Trophoblast cell (in vitro differentiated cells and primary cell): ENCODE results near the gene KLHL26.
A peak's percentile ranks its signal among the peaks of the same experiment; 100 is the strongest.

Experiments used
- DNase-seq, 2 donors: peaks; one replicate each; pipeline ENCODE4 v3.0.0-alpha.2; 2016
- H2AFZ ChIP-seq: 2 replicates; pipeline ENCODE4 v1.6.1; 2013; ENCODE audit warnings: low read length, moderate library complexity, mild to moderate bottlenecking; ENCODE audit not compliant: insufficient read depth, poor library complexity
- H2AK5ac ChIP-seq: 2 replicates; pipeline ENCODE4 v1.6.1; 2013; ENCODE audit warnings: mild to moderate bottlenecking, low read length
- H2BK120ac ChIP-seq: 2 replicates; pipeline ENCODE4 v1.6.1; 2013; ENCODE audit warnings: low read length, mild to moderate bottlenecking, moderate library complexity; ENCODE audit not compliant: insufficient read depth, poor library complexity
- H2BK12ac ChIP-seq: 2 replicates; pipeline ENCODE4 v1.6.1; 2013; ENCODE audit warnings: mild to moderate bottlenecking, low read length, moderate library complexity
- H2BK5ac ChIP-seq: 2 replicates; pipeline ENCODE4 v1.6.1; 2013; ENCODE audit warnings: low read length, low read depth, moderate library complexity, mild to moderate bottlenecking; ENCODE audit not compliant: poor library complexity
- H3K14ac ChIP-seq: 2 replicates; pipeline ENCODE4 v1.6.1; 2013; ENCODE audit warnings: mild to moderate bottlenecking, low read length
- H3K18ac ChIP-seq: 2 replicates; pipeline ENCODE4 v1.6.1; 2013; ENCODE audit warnings: mild to moderate bottlenecking, low read length
- H3K23ac ChIP-seq: 2 replicates; pipeline ENCODE4 v1.6.1; 2013; ENCODE audit warnings: low read length
- H3K27ac ChIP-seq: 2 replicates; pipeline ENCODE4 v1.5.1; 2013; ENCODE audit warnings: low read depth, mild to moderate bottlenecking, inconsistent platforms, low read length, moderate library complexity
- H3K27me3 ChIP-seq: 2 replicates; pipeline ENCODE4 v1.6.1; 2013; ENCODE audit warnings: inconsistent platforms, mild to moderate bottlenecking, low read length, moderate library complexity; ENCODE audit not compliant: insufficient read depth
- H3K36me3 ChIP-seq, 2 experiments: 1 replicate in 1 of 2; 2 replicates in 1 of 2; pipeline ENCODE4 v1.6.1; 2013; ENCODE audit warnings: low read length in 2 of 2, mild to moderate bottlenecking in 2 of 2, moderate library complexity in 1 of 2; ENCODE audit not compliant: insufficient read depth in 2 of 2, control insufficient read depth in 1 of 2
- H3K4ac ChIP-seq: 2 replicates; pipeline ENCODE4 v1.6.1; 2013; ENCODE audit warnings: low read depth, mild to moderate bottlenecking, low read length, moderate library complexity
- H3K4me1 ChIP-seq, 2 experiments: 1 replicate in 1 of 2; 2 replicates in 1 of 2; pipeline ENCODE4 v1.6.1; 2013; ENCODE audit warnings: low read length in 2 of 2, mild to moderate bottlenecking in 2 of 2, moderate library complexity in 1 of 2; ENCODE audit not compliant: insufficient read depth in 2 of 2, control insufficient read depth in 1 of 2
- H3K4me2 ChIP-seq: 2 replicates; pipeline ENCODE4 v1.6.1; 2013; ENCODE audit warnings: inconsistent platforms, mild to moderate bottlenecking, low read length, moderate library complexity
- H3K4me3 ChIP-seq: 2 replicates; pipeline ENCODE4 v1.5.1; 2013; ENCODE audit warnings: mild to moderate bottlenecking, low read depth, low read length, inconsistent platforms
- H3K79me1 ChIP-seq: one replicate; pipeline ENCODE4 v1.6.1; 2013; ENCODE audit warnings: low read length
- H3K79me2 ChIP-seq: 2 replicates; pipeline ENCODE4 v1.6.1; 2013; ENCODE audit warnings: low read length, mild to moderate bottlenecking; ENCODE audit not compliant: control insufficient read depth, insufficient read depth, poor library complexity
- H3K9ac ChIP-seq: 2 replicates; pipeline ENCODE4 v1.6.1; 2013; ENCODE audit warnings: mild to moderate bottlenecking, low read length
- H3K9me3 ChIP-seq: 2 replicates; pipeline ENCODE4 v1.6.1; 2013; ENCODE audit warnings: low read depth, mild to moderate bottlenecking, control low read depth, inconsistent platforms, low read length; ENCODE audit not compliant: insufficient read depth
- H4K12ac ChIP-seq: 2 replicates; pipeline ENCODE4 v1.6.1; 2013; ENCODE audit warnings: low read depth, mild to moderate bottlenecking, low read length, moderate library complexity
- H4K8ac ChIP-seq: 2 replicates; pipeline ENCODE4 v1.6.1; 2013; ENCODE audit warnings: low read depth, mild to moderate bottlenecking, low read length, moderate library complexity
- H4K91ac ChIP-seq: one replicate; pipeline ENCODE4 v1.6.1; 2013; ENCODE audit warnings: low read depth, mild to moderate bottlenecking, low read length, moderate library complexity
- WGBS: extraction: QIAGEN DNeasy Blood & Tissue Kit; methylation state at CpG from one replicate; pipeline ENCODE4 v1.1.7; 2013; ENCODE audit warnings: missing lambda C conversion rate; ENCODE audit not compliant: insufficient read length, insufficient coverage; ENCODE audit errors: extremely low coverage; 5-methylcytosine and 5-hydroxymethylcytosine counted together

Gene KLHL26

GRCh38 chr19:18633321-18633720, 3.5 kb upstream of the KLHL26 start:
- Histone ChIP-seq H3K36me3 (no peaks in the 10 kb centered on the region), H3K4me1 (peaks cover 8% of the 10 kb centered on the region in 2 experiments), H3K14ac (no peak overlapping the region), H3K23ac (no peak overlapping the region), H3K9ac (no peak overlapping the region), H3K4me3 (no peak overlapping the region), H3K18ac (no peak overlapping the region), H2BK120ac (no peak overlapping the region), H2AK5ac (no peak overlapping the region), H4K91ac (no peak overlapping the region), H3K27ac (no peak overlapping the region), H2BK12ac (no peak overlapping the region), H2AFZ (no peak overlapping the region), H4K8ac (no peak overlapping the region), H3K4ac (no peak overlapping the region), H4K12ac (no peak overlapping the region), H3K9me3 (peaks cover 4% of the 10 kb centered on the region), H3K79me1 (peaks cover 3% of the 10 kb centered on the region), H3K4me2 (no peak overlapping the region), H2BK5ac (no peak overlapping the region), H3K27me3 (no peaks in the 10 kb centered on the region), H3K79me2 (peaks cover 3% of the 10 kb centered on the region)
- DNase-seq: no peak
- no CpG with 5 or more reads among the region's 8 CpGs for WGBS

GRCh38 chr19:18634612-18635297, 2.1 kb upstream of the KLHL26 start:
- no CpG with 5 or more reads among the region's 12 CpGs for WGBS
- no peak overlapping the region for H4K12ac ChIP-seq
- H4K8ac ChIP-seq: no peak overlapping the region
- no peak overlapping the region for H3K4ac ChIP-seq
- H2AFZ ChIP-seq: no peak overlapping the region
- no peak overlapping the region for H3K14ac ChIP-seq
- H3K4me2 ChIP-seq: no peak overlapping the region
- no peak overlapping the region for H2BK12ac ChIP-seq
- H2BK120ac ChIP-seq: no peak overlapping the region
- no peaks in the 10 kb centered on the region for H3K36me3 ChIP-seq
- DNase-seq: no peak
- no peak overlapping the region for H4K91ac ChIP-seq
- no peak overlapping the region for H3K9ac ChIP-seq
- peaks cover 3% of the 10 kb centered on the region for H3K79me2 ChIP-seq
- no peak overlapping the region for H2BK5ac ChIP-seq
- peaks cover 1% of the 10 kb centered on the region for H3K9me3 ChIP-seq
- H3K27me3 ChIP-seq: no peaks in the 10 kb centered on the region
- H3K18ac ChIP-seq: no peak overlapping the region
- no peak overlapping the region for H2AK5ac ChIP-seq
- no peak overlapping the region for H3K27ac ChIP-seq
- no peak overlapping the region for H3K4me3 ChIP-seq
- no peak overlapping the region for H3K23ac ChIP-seq
- H3K4me1 ChIP-seq: peaks cover 8% of the 10 kb centered on the region in 2 experiments
- H3K79me1 ChIP-seq: peaks cover 3% of the 10 kb centered on the region

- Histone ChIP-seq H3K9me3 (peaks cover 1% of the 10 kb centered on the region), H4K12ac (no peak overlapping the region), H3K18ac (no peak overlapping the region), H2AK5ac (no peak overlapping the region), H3K4me2 (no peak overlapping the region), H3K14ac (no peak overlapping the region), H3K36me3 (no peaks in the 10 kb centered on the region), H4K91ac (no peak overlapping the region), H3K27me3 (no peaks in the 10 kb centered on the region), H3K79me2 (peaks cover 3% of the 10 kb centered on the region), H4K8ac (no peak overlapping the region), H2BK5ac (no peak overlapping the region), H3K4me1 (peaks cover 8% of the 10 kb centered on the region in 2 experiments), H2AFZ (no peak overlapping the region), H3K79me1 (peaks cover 3% of the 10 kb centered on the region), H3K4ac (no peak overlapping the region), H3K23ac (no peak overlapping the region), H3K27ac (no peak overlapping the region), H2BK120ac (no peak overlapping the region), H3K9ac (no peak overlapping the region), H2BK12ac (no peak overlapping the region), H3K4me3 (no peak overlapping the region)
- DNase-seq: no peak
- no CpG with 5 or more reads among the region's 6 CpGs for WGBS
Observed at GRCh38 chr19:18635831-18636182, 1.0 kb upstream of the KLHL26 start.

DNA sequence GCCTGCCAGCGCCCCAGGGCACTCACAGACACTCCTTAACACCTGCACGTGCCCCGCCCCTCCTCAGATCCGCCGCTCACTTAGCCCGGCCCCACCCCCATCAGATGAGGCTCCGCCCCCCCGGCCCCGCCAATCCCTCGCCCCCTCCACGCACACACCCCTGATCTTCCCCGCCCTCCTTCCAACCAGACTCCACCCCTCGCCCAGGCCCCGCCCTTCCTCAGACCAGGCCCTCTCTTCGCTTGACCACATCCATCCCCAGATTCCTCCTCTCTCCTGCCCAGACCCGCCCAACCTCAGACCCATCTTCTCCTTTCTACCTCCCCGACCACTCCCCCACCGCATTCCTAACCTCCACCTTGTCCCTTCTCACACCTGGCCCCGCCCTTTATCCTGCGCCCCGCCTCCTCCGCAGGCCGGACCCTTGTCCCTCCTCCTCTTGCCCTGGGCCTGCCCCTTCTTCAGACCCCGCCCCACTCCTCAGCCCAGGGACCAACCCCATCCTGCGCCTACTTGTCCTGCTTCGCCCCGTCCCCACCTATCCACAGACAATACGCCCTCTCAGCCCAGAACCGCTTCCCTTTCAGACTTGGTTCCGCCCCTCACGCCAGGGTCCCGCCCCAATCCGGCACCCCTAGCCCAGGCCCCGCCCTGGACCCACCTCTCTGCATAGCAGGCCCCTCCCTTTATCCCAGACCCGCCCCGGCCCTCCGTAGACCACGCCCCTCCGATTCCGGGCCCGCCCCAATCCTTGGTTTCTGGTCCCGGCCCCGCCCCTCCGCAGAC, 452 bp upstream of the KLHL26 start:
- H2BK120ac ChIP-seq: no peak overlapping the region
- peaks cover 3% of the 10 kb centered on the region for H3K79me1 ChIP-seq
- no peak overlapping the region for H3K27ac ChIP-seq
- H2AFZ ChIP-seq: peak overlapping the region; percentile 21
- H3K79me2 ChIP-seq: peaks cover 3% of the 10 kb centered on the region
- no peak overlapping the region for H4K12ac ChIP-seq
- H2BK12ac ChIP-seq: no peak overlapping the region
- H3K4me1 ChIP-seq: peaks cover 8% of the 10 kb centered on the region in 2 experiments
- H3K27me3 ChIP-seq: no peaks in the 10 kb centered on the region
- H2AK5ac ChIP-seq: no peak overlapping the region
- H3K9me3 ChIP-seq: peaks cover 1% of the 10 kb centered on the region
- H3K18ac ChIP-seq: no peak overlapping the region
- no peak overlapping the region for H3K9ac ChIP-seq
- H3K23ac ChIP-seq: no peak overlapping the region
- H3K4me2 ChIP-seq: peak overlapping the region; percentile 63
- no CpG with 5 or more reads among the region's 44 CpGs for WGBS
- DNase-seq: peak; percentile 90 to 95
- peak overlapping the region; percentile 64 for H3K4me3 ChIP-seq
- no peak overlapping the region for H3K4ac ChIP-seq
- no peaks in the 10 kb centered on the region for H3K36me3 ChIP-seq
- H4K8ac ChIP-seq: peak overlapping the region; percentile 77
- no peak overlapping the region for H2BK5ac ChIP-seq
- H3K14ac ChIP-seq: no peak overlapping the region
- H4K91ac ChIP-seq: no peak overlapping the region
